Right cardiac atrium (tissue), 5 donors: ENCODE measurements around the gene SF3A2. TPM values are rescaled to one million over a fixed set of nuclear protein-coding genes. Genes with fewer than 3 reads are reported as not detected.

Experiments used
- ATAC-seq, 2 donors: fragments of 200-7000 bp; cut with Tn5 transposase; one replicate each; pipeline versions ENCODE4 v1.8.0 to v1.9.1; 2020; ENCODE audit warnings: moderate library complexity in 2 of 2, mild to moderate bottlenecking in 1 of 2
- DNase-seq, 3 donors: peaks; one replicate each; pipeline ENCODE4 v3.0.0-alpha.2; 2020
- H3K27ac ChIP-seq: one replicate; pipeline ENCODE4 v1.5.1; 2013; ENCODE audit warnings: mild to moderate bottlenecking, low read length, control low read depth, moderate library complexity
- H3K27me3 ChIP-seq: one replicate; pipeline ENCODE4 v1.6.1; 2013; ENCODE audit not compliant: control insufficient read depth, insufficient read depth
- H3K4me1 ChIP-seq: one replicate; pipeline ENCODE4 v1.6.1; 2013; ENCODE audit warnings: low read length; ENCODE audit not compliant: control insufficient read depth, insufficient read depth
- H3K4me3 ChIP-seq: one replicate; pipeline ENCODE4 v1.5.1; 2013; ENCODE audit warnings: low read length, control low read depth
- H3K9me3 ChIP-seq: one replicate; pipeline ENCODE4 v1.6.1; 2013; ENCODE audit warnings: low read length; ENCODE audit not compliant: control insufficient read depth
- WGBS: extraction: QIAGEN DNeasy Blood & Tissue Kit; methylation state at CpG from one replicate; pipeline ENCODE4 v1.1.7; 2013; 5-methylcytosine and 5-hydroxymethylcytosine counted together
- intact Hi-C, 4 donors: fragments of 100-400 bp; cut with DNase I; formaldehyde crosslinking; loops; one replicate each; pipeline versions ENCODE4 v1.11.0 to v1.14.0; 2022 to 2023
- polyA plus RNA-seq: library from polyadenylated mRNA; stranded (reverse); fragments of 200-250 nt; gene quantifications from one replicate; pipeline ENCODE4 v1.2.3, GENCODE V29; 2013
- total RNA-seq, 4 donors: library from RNA; stranded (reverse); fragmentation: NEBNext Ultra II Directional; extraction: Animal tissue kit (Norgen Biotek cat#: 25700); gene quantifications; one replicate each; pipeline ENCODE4 v1.2.1, GENCODE V29; 2021
- donor health status: healthy with polysubstance abuse.
- donor health status: DM: no; HTN: yes; CAD: no.
- donor health status: DM: no; HTN: no; CAD: no.
- donor health status: DM: no; HTN: yes; CAD: no; lungs with severe emphysema.
- donor health status: DM: yes; HTN: yes; CAD: no.

The SF3A2 gene
- total and polyA plus RNA-seq, 5 donors = 26.4 to 34.9 (median 32.7) TPM

DNA sequence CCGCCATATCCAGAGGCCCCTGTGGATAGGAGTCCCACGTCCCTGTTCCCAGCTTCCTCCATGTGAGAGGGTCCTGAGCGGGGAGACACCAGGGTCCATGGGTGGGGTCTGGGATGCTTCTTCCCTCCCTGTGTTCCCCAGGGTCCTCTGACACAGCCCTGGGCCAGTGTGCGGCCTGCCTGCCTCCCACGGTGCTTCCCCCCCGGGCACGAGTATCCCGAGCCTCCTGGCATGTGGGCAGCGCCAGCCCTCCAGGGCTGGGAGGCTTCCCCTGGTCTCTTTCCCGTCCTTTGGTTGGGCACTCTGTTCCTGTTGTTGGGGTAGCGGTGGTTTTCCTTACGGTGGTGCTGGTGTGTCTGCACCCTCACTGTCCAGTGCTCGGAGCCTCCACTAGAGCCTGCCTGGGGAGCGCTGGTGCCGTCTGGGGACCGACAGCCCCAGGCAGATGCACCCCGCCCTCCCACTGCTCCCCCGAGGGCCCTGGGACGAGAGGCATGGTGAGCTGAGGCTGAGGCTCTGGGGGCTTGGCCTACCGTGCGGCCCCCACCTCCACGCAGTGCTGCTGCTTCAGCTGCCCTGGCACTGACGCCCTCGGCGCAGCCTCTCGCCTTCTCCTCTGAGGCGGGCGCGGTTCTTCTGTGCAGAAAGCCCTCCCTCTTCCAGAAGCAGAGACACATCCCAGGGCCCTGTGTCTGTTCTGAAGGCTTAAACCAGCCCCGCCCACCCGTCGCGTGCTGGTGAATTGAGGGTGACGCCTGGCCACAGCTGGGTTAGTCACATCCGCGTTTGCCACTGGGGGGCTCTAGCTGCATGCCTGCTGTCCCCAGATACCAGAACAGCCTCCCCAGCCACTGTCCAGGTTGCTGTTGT is 28.4 kb upstream of the SF3A2 start:
- intact Hi-C loops = no loop called here
- H3K9me3 ChIP-seq = no peaks in the 10 kb centered on the region
- DNase-seq = peak; percentile 87 to 94 (median 87)
- 61% methylated on average over 36 of the region's 36 CpGs for WGBS
- H3K27me3 ChIP-seq = no peaks in the 10 kb centered on the region
- H3K4me1 ChIP-seq = peaks cover 2% of the 10 kb centered on the region
- ATAC-seq = peak; percentile 67 to 87
- no peak overlapping the region for H3K27ac ChIP-seq
- H3K4me3 ChIP-seq = no peak overlapping the region

DNA sequence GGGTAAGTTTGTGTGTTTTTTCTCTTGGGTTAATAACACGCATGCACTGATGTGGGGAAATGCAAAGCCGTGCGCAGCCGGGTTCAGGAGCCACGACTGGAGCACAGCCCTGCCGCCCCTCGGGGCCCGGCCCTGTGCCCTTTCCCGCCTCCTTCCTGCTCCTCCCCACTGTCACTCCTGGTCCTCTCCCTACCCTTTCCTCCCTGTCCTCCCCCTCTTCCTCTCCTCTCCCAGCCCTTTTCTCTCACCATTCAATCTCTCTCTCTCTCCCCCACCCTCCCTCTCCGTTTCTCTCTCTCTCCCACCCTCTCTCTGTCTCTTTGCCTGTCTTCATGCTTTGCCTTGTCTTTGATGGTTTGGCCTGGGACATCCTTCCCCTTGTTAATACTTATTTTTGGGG is 27.6 kb upstream of the SF3A2 start:
- Histone ChIP-seq H3K9me3 (no peaks in the 10 kb centered on the region), H3K27me3 (no peaks in the 10 kb centered on the region), H3K4me1 (peaks cover 2% of the 10 kb centered on the region), H3K4me3 (no peak overlapping the region), H3K27ac (no peak overlapping the region)
- ATAC-seq (peak; percentile 23 to 49), DNase-seq (peak in 1 of 3 donors; percentile 74)
- intact Hi-C loops = no loop called here
- 42% methylated on average over 10 of the region's 10 CpGs for WGBS

DNA sequence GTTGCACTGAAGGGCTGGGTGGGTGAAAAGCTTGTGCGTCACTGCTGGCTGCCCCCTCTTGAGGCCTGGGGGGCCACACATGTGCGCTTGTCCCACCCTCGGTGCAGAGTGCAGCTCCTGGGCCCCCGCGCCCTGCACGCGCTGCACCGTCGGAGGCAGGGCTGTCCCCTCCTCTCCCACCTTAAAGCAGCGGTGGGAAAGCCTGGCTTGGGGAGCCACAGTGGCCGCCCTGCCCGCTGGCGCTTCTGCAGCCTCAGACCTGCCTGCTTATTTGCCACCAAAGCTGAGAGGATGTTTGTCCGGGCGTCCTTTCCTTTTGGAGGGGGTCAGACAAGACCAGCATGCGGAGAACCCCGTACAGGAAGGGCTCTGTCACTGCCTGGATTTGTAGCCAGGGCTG is 27.2 kb upstream of the SF3A2 start:
- Histone ChIP-seq H3K4me3 (no peak overlapping the region), H3K4me1 (no peaks in the 10 kb centered on the region), H3K27me3 (no peaks in the 10 kb centered on the region), H3K9me3 (no peaks in the 10 kb centered on the region), H3K27ac (no peak overlapping the region)
- DNase-seq (no peak), ATAC-seq (no peak)
- intact Hi-C loops = no loop called here
- 82% methylated on average over 17 of the region's 17 CpGs for WGBS

DNA sequence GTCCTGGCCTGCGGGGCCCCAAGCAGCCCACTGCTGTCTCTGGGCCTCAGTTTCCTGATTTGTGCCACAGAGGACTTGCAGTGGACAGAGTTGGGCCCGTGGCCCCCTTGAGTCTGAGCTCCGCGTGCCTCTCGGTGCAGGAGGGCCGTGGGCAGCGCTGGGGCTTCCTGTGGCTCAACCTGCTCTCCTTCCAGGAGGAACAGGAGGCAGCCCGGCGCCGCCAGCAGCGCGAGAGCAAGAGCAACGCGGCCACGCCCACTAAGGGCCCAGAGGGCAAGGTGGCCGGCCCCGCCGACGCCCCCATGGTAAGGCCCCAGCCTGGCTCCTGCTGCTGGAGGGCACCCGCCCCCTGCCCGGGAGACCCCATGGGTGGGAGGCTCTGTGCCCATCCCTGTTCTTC is 26.4 kb upstream of the SF3A2 start:
- H3K9me3 ChIP-seq = no peaks in the 10 kb centered on the region
- DNase-seq = no peak
- no peak for ATAC-seq
- H3K4me3 ChIP-seq = no peak overlapping the region
- H3K27me3 ChIP-seq = no peaks in the 10 kb centered on the region
- 88% methylated on average over 21 of the region's 21 CpGs for WGBS
- H3K4me1 ChIP-seq = no peaks in the 10 kb centered on the region
- H3K27ac ChIP-seq = no peak overlapping the region
- intact Hi-C loops = loop anchor here in 1 of 4 donors (10.0 kb wide), 1 partner anchor 55 kb away; the partner anchor contains the start of gene AP3D1

DNA sequence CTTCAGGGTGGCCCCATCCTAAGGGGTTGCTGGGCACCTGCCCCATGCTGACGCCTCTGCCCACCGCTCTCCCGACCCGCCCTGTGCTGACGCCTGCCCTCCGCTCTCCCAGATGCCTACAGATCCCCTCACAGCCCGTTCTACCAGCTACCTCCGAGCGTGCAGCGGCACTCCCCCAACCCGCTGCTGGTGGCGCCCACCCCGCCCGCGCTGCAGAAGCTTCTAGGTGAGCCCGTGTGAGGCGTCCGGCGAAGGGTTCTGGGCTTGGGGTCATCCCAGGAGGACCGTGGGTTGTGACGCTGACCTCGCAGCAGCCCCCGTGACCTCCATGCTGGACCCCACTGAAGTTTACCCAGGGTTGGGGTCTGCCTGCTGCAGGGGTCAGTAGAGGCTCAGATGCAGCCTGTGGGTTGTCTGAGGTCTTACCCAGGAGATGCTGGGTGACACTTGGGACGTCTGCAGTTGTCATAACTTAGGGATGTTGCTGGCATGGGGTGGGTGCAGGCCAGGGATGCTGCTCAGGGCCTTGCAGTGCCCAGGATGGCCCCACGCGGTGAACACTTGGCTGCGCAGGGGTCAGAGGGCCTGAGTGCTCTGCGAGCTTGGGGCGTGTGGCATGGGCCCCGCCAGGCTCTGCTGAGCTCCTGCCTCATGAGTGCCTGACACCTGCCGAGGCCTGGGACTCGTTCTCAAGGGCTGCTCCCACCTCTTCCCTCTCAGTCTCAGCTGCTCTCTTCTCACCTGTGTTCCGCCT is 25.5 kb upstream of the SF3A2 start:
- ATAC-seq (no peak), DNase-seq (no peak)
- Histone ChIP-seq H3K27me3 (no peaks in the 10 kb centered on the region), H3K4me1 (no peaks in the 10 kb centered on the region), H3K9me3 (no peaks in the 10 kb centered on the region), H3K27ac (no peak overlapping the region), H3K4me3 (no peak overlapping the region)
- intact Hi-C loops = loop anchor here in 1 of 4 donors (10.0 kb wide), 1 partner anchor 56 kb away; the partner anchor contains the start of gene AP3D1
- 91% methylated on average over 33 of the region's 33 CpGs for WGBS

DNA sequence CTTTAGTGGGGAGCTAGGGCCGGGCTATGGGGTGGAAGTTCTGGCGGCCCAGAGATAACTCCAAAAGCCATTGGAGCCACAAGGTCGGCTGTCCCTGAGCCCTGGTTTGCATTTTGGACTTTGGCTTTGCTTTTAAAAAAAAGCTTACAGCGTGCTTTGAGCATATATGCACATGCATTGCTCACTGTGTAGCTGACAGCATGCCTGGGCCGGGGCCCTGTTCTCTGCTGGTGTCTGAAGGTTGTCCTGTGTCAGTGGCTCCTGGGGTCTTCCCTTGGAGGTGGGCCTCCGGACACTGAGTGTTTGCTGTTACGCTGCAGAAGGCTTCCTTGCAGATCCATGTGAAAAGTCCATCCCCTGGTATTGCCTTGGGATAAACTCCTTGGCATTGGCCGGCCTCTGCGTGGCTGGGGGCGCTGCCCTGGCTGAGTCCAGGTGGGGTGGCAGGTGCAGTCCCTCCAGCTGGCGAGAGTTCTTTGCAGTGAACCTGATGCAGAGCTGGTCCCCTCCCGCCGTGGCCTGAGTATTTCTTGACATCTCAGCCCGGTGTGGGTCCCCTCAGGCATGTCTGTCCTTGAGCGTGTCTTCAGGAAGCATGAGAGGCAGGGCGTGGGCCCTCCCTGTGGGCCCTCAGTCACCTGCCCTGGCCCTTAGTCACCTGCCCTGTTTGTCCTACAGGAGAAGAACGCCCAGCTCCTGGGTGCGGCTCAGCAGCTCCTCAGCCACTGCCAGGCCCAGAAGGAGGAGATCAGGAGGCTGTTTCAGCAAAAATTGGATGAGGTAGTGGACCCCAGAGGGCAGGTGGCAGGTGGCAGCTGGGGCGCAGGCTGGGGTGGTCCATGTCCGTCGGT is 23.5 kb upstream of the SF3A2 start:
- WGBS = 95% methylated on average over 21 of the region's 21 CpGs
- Histone ChIP-seq H3K27me3 (no peaks in the 10 kb centered on the region), H3K27ac (no peak overlapping the region), H3K4me3 (no peak overlapping the region), H3K9me3 (no peaks in the 10 kb centered on the region), H3K4me1 (no peaks in the 10 kb centered on the region)
- no peak for ATAC-seq
- intact Hi-C loops = loop anchor here in 1 of 4 donors (10.0 kb wide), 1 partner anchor 58 kb away; the partner anchor contains the start of gene AP3D1
- no peak for DNase-seq

DNA sequence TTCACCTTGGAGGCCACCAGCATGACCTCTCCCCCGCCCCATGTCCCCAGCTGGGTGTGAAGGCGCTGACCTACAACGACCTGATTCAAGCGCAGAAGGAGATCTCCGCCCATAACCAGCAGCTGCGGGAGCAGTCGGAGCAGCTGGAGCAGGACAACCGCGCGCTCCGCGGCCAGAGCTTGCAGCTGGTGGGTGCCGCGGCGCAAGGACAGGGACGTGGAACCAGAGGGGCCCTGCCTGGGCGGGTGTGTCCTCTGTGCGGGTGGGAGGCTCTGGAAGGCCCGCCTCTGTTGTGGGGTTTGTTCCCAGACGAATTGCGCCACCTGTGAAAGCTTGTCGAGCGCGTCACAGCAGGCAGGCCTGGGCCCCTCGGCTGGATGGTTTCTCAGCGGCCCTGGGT is 22.8 kb upstream of the SF3A2 start:
- DNase-seq (no peak), ATAC-seq (no peak)
- H3K9me3 ChIP-seq = no peaks in the 10 kb centered on the region
- no peak overlapping the region for H3K4me3 ChIP-seq
- no peak overlapping the region for H3K27ac ChIP-seq
- H3K4me1 ChIP-seq = no peaks in the 10 kb centered on the region
- no peaks in the 10 kb centered on the region for H3K27me3 ChIP-seq
- 83% methylated on average over 26 of the region's 26 CpGs for WGBS
- intact Hi-C loops = loop anchor here in 1 of 4 donors (10.0 kb wide), 1 partner anchor 59 kb away; the partner anchor contains the start of gene AP3D1

DNA sequence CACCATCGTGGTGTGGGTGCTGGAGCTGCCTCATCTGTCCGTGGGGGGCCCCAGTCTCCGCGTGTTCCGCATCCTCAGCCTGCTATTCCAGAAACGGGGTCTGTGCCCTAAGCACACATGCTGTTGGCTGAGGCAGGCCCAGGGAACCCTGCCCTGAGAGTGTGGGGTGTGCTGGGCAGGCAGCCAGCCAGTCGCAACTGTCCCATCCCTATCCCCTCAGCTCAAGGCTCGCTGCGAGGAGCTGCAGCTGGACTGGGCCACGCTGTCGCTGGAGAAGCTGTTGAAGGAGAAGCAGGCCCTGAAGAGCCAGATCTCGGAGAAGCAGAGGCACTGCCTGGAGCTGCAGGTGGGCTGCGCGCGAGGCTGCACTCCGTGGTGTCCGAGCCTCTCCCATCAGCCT is 22.4 kb upstream of the SF3A2 start:
- H3K4me1 ChIP-seq = no peaks in the 10 kb centered on the region
- H3K27me3 ChIP-seq = no peaks in the 10 kb centered on the region
- DNase-seq (no peak), ATAC-seq (no peak)
- intact Hi-C loops = loop anchor here in 1 of 4 donors (10.0 kb wide), 1 partner anchor 59 kb away; the partner anchor contains the start of gene AP3D1
- H3K4me3 ChIP-seq = no peak overlapping the region
- no peak overlapping the region for H3K27ac ChIP-seq
- 82% methylated on average over 17 of the region's 17 CpGs for WGBS
- H3K9me3 ChIP-seq = no peaks in the 10 kb centered on the region

DNA sequence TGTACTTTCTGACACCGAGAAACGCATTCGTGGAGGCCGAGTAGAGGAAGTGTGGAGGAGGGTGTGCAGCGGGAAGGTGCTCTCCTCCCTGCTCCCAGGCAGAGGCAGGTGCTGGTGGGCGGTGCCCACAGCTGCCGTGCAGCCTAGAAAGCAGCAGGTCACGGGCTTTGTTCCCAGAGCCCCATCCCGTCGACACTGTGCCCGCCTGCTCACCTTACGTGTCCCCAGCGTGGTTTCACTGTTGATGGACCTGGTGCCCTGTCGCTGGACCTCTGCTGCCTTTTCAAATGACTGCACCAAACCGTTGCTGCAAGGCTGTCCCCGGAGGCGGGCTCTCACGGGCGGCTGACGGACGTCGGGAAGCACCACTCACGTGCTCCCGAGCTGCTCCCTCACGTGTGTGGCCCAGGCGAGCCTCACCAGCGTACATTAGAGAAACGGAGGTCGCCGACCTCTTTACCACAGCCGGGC is 21.3 kb upstream of the SF3A2 start:
- WGBS = 80% methylated on average over 31 of the region's 31 CpGs

More for the DNA sequence above, 21.3 kb upstream of the SF3A2 start:
- no peak for DNase-seq
- Histone ChIP-seq H3K9me3 (no peaks in the 10 kb centered on the region), H3K4me3 (no peak overlapping the region), H3K4me1 (no peaks in the 10 kb centered on the region), H3K27ac (no peak overlapping the region), H3K27me3 (no peaks in the 10 kb centered on the region)
- intact Hi-C loops = loop anchor here in 1 of 4 donors (10.0 kb wide), 1 partner anchor 61 kb away; the partner anchor contains the start of gene AP3D1
- no peak for ATAC-seq
